HG02970 (cell line): ENCODE measurements around the gene CRB2.

Experiments used
- ATAC-seq: cut with Tn5 transposase; IDR thresholded peaks from one replicate; pipeline ENCODE4 v1.9.1; 2021; ENCODE audit warnings: mild to moderate bottlenecking, moderate library complexity, moderate number of reproducible peaks; ENCODE audit not compliant: unreplicated experiment, low FRiP score

CRB2 gene

GRCh38 chr9:123355761-123356431, at the start of gene CRB2:
Gene CRB2, plus strand, starts transcription at chr9:123356197. Its CDS starts 64 bp downstream, at chr9:123356261.
- ATAC-seq, result no peak

GRCh38 chr9:123309611-123310010, 46.4 kb upstream of the CRB2 start:
- ATAC-seq, result no peak

- no peak for ATAC-seq
Observed at GRCh38 chr9:123310551-123311249, 45.3 kb upstream of the CRB2 start.

GRCh38 chr9:123311250-123311752, 44.7 kb upstream of the CRB2 start:
- no peak for ATAC-seq

GRCh38 chr9:123312306-123312877, 43.6 kb upstream of the CRB2 start:
- ATAC-seq, result no peak

- ATAC-seq, result no peak
Observed at GRCh38 chr9:123314617-123315016, 41.4 kb upstream of the CRB2 start.

DNA sequence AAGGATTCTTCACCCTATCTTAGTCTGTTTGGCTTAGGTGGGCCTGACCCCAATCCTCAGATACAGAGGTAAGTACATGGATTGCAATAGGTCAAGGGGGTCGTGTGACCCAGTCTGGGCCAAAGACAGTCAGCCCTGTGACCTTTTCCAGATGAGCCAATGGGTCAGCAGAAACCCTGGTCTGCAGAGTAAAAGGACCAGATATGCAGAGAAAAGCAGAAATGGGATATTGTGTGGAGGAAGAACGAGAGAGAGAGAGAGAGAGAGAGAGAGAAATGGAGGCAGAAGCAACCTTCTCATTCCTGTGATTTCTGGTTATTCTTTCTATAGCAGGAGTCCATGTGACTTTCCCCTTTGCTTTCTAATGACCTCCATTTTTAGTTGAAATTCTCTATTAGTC, 40.4 kb upstream of the CRB2 start:
- ATAC-seq, result no peak

GRCh38 chr9:123316053-123316718, 39.8 kb upstream of the CRB2 start:
- ATAC-seq, result no peak

- ATAC-seq, result no peak
Observed at GRCh38 chr9:123318202-123318601, 37.8 kb upstream of the CRB2 start.

DNA sequence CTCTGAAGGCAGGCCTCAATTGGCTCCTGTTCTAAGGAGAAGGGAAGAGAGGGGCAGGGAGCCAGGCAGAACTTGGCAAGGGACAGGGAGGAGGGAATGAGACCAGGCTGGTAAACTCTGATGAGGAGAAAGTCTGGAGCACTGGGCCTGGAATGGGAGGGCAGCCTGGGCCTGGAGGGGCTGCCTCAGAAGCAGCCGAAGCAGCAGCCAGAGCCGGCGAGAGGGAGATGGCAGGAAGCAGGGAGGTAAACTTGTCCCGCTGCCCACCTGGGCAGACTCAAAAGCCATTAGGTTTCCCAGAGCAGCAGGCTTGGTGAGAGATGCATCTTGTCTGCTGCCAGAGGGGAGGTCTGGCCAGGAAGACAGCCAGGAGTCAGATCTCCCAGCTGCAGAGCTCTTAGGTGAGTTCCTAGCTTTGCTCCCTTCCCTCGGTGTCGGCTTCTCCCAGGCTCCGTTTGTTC, 37.0 kb upstream of the CRB2 start:
- ATAC-seq, result no peak

DNA sequence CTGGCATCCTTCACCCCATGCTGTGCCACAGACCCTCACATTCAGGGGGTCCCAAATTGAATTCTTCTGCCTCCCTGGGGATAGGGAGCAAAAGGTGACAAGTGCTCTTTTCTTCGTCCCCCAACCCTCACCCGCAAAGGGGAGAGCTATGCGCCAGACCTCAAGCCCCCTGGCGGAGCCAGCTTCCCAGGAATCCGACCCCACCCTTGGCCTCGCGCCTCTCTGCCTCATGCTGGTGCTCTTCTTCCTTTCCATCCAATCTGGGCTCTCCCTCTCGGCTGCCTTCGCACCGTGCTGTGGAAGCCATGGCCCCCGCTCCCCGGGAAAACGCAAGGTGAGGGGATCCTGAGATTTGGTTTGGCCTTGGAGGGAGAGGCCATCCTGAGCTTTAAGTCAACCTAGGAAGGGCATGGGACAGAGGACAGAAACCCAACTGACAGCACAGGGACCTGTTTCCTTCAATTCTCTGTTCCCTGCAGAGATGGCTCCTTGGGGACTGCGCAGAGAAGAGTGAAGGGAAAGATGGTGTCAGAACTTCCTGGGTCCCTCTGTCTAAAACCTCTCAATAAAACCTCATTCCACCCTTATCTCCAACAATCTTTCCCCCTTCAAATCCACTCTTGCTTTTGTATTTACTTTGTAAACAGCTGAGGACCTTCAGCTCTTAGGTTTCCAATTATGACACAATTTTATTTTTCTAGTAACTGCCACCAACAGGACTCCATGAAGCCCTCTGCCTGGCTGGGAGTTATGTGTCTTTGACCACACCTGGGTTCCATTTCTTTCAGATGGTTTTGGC, 36.3 kb upstream of the CRB2 start:
- no peak for ATAC-seq

- ATAC-seq, result no peak
Observed at GRCh38 chr9:123320814-123321213, 35.2 kb upstream of the CRB2 start.

DNA sequence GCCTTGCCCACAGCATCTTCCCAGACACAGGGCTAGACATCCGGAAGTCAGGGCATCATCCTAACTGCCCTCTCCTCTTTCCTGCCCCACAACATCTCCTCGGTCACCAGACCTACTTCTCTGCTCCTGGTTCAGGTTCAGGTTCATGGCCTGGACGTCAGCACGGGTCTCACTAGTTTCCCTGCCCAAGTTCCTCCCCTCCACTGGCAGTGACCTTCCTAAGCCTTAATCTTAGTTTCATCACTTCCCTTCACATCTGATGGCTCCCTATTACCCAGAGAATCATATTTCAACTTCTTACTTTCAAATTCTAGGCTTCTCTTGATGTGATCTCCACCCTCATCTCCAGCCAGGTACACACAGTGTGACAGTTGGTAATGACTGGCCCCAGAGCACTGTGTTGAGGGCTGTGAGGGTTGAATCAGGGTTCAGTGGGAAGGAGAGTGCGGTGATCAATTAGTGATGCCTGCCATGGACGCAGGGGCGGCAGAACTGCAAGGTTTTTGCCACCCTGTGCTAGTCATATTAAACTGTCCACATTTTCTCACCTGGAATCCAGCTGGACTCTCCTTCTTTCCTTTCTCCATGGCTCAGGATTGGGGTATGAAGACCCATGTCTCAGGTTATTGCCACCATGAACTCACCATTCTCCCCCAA, 34.3 kb upstream of the CRB2 start:
- no peak for ATAC-seq

DNA sequence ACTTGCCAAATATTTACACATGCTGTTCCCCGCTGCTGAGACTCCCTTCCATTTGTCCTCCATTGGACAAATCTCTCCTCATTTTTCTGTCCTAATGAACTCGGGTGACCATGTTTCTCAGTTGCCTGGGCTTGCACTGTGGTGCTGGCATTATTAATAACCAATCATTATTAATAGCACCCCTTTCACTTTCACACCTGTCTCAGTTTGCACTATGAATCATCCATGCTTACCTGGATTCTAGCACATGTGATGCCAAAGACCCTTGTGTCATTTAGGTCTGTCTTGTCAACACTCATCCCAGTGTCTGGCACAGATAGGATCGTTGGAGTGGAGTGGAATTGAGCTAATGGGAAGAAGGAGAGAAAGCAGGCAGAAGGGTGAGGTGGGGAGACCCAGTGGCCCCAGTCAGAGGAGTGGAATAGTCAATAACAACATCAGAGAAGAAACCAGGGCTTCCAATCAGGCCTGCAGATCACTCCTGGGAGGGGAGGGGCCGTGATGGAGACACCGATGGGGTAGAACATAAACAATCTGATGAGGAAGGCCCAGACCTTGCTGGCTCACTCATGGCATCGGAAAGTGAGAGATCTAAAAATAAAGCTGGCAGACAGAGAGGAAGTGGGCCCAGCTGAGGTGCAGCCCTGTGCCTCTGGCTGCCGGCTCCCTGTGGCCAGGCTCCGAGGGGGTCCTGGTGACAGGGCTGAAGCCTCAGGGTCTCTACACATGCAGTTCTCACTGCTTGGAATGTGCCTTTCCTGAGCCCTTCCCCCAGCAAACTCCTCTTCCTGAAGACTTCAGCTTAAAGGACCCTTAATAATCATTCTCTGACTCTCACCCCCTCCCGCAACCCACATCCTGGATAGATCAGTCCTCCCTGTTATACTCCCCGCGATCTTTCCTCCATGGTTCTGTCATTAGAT, 33.5 kb upstream of the CRB2 start:
- ATAC-seq, result no peak

- ATAC-seq, result no peak
Observed at GRCh38 chr9:123323196-123324013, 32.6 kb upstream of the CRB2 start.

DNA sequence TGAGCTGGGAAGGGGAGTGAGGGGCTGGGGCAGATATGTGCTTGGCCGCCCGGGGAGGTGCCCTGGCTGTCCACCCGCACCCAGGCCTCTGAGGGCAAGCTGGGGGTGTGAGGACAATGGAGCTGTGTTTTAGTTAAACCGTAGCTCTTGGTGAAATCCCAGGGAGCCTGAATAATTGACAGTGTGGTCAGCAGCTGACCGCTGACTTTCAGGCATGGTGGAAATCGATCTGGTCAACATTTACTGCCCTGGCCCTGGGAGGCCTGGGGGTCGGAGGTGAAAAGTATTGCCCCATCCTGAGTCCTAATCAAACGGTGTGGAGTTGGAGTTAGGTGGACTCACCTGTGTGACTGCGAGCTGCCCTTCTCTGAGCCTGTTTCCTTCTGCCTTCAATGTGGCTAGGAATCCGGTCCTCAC, 31.2 kb upstream of the CRB2 start:
- no peak for ATAC-seq

GRCh38 chr9:123326187-123326586, 29.8 kb upstream of the CRB2 start:
- no peak for ATAC-seq

- ATAC-seq, result no peak
Observed at GRCh38 chr9:123326662-123327093, 29.3 kb upstream of the CRB2 start.
